MM.1S (cell line): ENCODE measurements around the gene PATJ.

Experiments used
- DNase-seq: peaks from one replicate; pipeline ENCODE4 v3.0.0-alpha.2; 2015
- H2AFZ ChIP-seq: fragments of 300-600 bp; sonication (generic); 2 replicates; pipeline ENCODE4 v1.6.0; 2016; ENCODE audit warnings: antibody characterized with exemption, low read length
- H3F3A ChIP-seq: fragments of 300-600 bp; sonication (generic); 2 replicates; pipeline ENCODE4 v1.6.1; 2016; ENCODE audit warnings: mild to moderate bottlenecking, antibody characterized with exemption, low read length, moderate library complexity, mixed read lengths; ENCODE audit not compliant: insufficient read depth
- H3K27ac ChIP-seq: fragments of 300-600 bp; sonication (generic); 2 replicates; pipeline ENCODE4 v1.5.1; 2016; ENCODE audit warnings: mild to moderate bottlenecking, low read length
- H3K27me3 ChIP-seq: fragments of 300-600 bp; sonication (generic); replicated peaks from 2 replicates; pipeline ENCODE4 v1.6.0; 2016; ENCODE audit warnings: low read length; ENCODE audit not compliant: insufficient read depth
- H3K36me3 ChIP-seq: fragments of 300-600 bp; sonication (generic); replicated peaks from 2 replicates; pipeline ENCODE4 v1.6.1; 2016; ENCODE audit warnings: mild to moderate bottlenecking, low read length, mixed read lengths; ENCODE audit not compliant: insufficient read depth
- H3K4me1 ChIP-seq: fragments of 300-600 bp; sonication (generic); 2 replicates; pipeline ENCODE4 v1.6.1; 2016; ENCODE audit warnings: low read length, mixed read lengths
- H3K4me2 ChIP-seq: fragments of 300-600 bp; sonication (generic); 2 replicates; pipeline ENCODE4 v1.6.0; 2016; ENCODE audit warnings: low read depth, low read length
- H3K4me3 ChIP-seq: fragments of 300-600 bp; sonication (generic); 2 replicates; pipeline ENCODE4 v1.5.1; 2016; ENCODE audit warnings: low read length, mixed read lengths
- H3K79me2 ChIP-seq: fragments of 300-600 bp; sonication (generic); 2 replicates; pipeline ENCODE4 v1.6.1; 2016; ENCODE audit warnings: mixed run types, low read length, mixed read lengths
- H3K9ac ChIP-seq: fragments of 300-600 bp; sonication (generic); 2 replicates; pipeline ENCODE4 v1.6.1; 2016; ENCODE audit warnings: low read length, mixed read lengths
- H3K9me2 ChIP-seq: fragments of 300-600 bp; sonication (generic); replicated peaks from 2 replicates; pipeline ENCODE4 v1.6.1; 2016; ENCODE audit warnings: mild to moderate bottlenecking, low read length, mixed read lengths; ENCODE audit not compliant: insufficient read depth
- H3K9me3 ChIP-seq: fragments of 300-600 bp; sonication (generic); replicated peaks from 2 replicates; pipeline ENCODE4 v1.6.1; 2016; ENCODE audit warnings: mild to moderate bottlenecking, low read length, mixed read lengths; ENCODE audit not compliant: insufficient read depth
- H4K20me1 ChIP-seq: fragments of 300-600 bp; sonication (generic); 2 replicates; pipeline ENCODE4 v1.6.1; 2016; ENCODE audit warnings: mild to moderate bottlenecking, low read length, moderate library complexity, mixed read lengths; ENCODE audit not compliant: insufficient read depth
- CTCF ChIP-seq: fragments of 300-600 bp; sonication (generic); IDR thresholded peaks from 2 replicates; pipeline ENCODE4 v1.5.1; 2016; ENCODE audit warnings: antibody characterized with exemption, low read length, mixed read lengths
- EZH2 ChIP-seq: fragments of 300-600 bp; sonication (generic); optimal IDR thresholded peaks from 2 replicates; pipeline ENCODE3; 2017; ENCODE audit warnings: low read depth, mild to moderate bottlenecking, antibody characterized with exemption, low read length, mixed read lengths
- EZH2phosphoT487 ChIP-seq: fragments of 300-600 bp; sonication (generic); IDR thresholded peaks from 2 replicates; pipeline ENCODE4 v1.6.1; 2018; ENCODE audit warnings: antibody characterized with exemption, low read length

The PATJ gene

GRCh38 chr1:62025154-62025553 lies 282.9 kb downstream of the PATJ start:
- Histone ChIP-seq H3K79me2 (no peaks in the 10 kb centered on the region), H3K9me3 (no peaks in the 10 kb centered on the region), H3K36me3 (no peaks in the 10 kb centered on the region), H3K27me3 (no peaks in the 10 kb centered on the region), H3K4me2 (no peak overlapping the region), H4K20me1 (no peaks in the 10 kb centered on the region), H3K4me1 (no peaks in the 10 kb centered on the region), H3K9ac (no peak overlapping the region), H3F3A (no peaks in the 10 kb centered on the region), H3K9me2 (no peaks in the 10 kb centered on the region), H3K4me3 (no peak overlapping the region), H2AFZ (no peak overlapping the region), H3K27ac (no peak overlapping the region)
- no peak for DNase-seq
- TF ChIP-seq EZH2 (no peak), EZH2phosphoT487 (no peak), CTCF (no peak)

GRCh38 chr1:62025892-62026291 lies 283.6 kb downstream of the PATJ start:
- Histone ChIP-seq H3K36me3 (no peaks in the 10 kb centered on the region), H3K79me2 (no peaks in the 10 kb centered on the region), H3K27ac (no peak overlapping the region), H3K4me3 (no peak overlapping the region), H2AFZ (no peak overlapping the region), H3K9me3 (no peaks in the 10 kb centered on the region), H3F3A (no peaks in the 10 kb centered on the region), H3K4me1 (no peaks in the 10 kb centered on the region), H3K4me2 (no peak overlapping the region), H4K20me1 (no peaks in the 10 kb centered on the region), H3K27me3 (no peaks in the 10 kb centered on the region), H3K9me2 (no peaks in the 10 kb centered on the region), H3K9ac (no peak overlapping the region)
- TF ChIP-seq CTCF (no peak), EZH2 (no peak)
- DNase-seq = no peak

GRCh38 chr1:62029704-62030103 lies 287.4 kb downstream of the PATJ start:
- TF ChIP-seq CTCF = no peak
- TF ChIP-seq EZH2 = no peak
- no peak overlapping the region for H3K9ac ChIP-seq
- H3K27me3 ChIP-seq = no peaks in the 10 kb centered on the region
- no peak overlapping the region for H3K4me2 ChIP-seq
- H3K4me3 ChIP-seq = no peak overlapping the region
- no peak overlapping the region for H2AFZ ChIP-seq
- no peaks in the 10 kb centered on the region for H3K79me2 ChIP-seq
- no peak for DNase-seq
- no peaks in the 10 kb centered on the region for H3K9me2 ChIP-seq
- no peaks in the 10 kb centered on the region for H3K36me3 ChIP-seq
- no peaks in the 10 kb centered on the region for H3F3A ChIP-seq
- H3K9me3 ChIP-seq = no peaks in the 10 kb centered on the region
- no peaks in the 10 kb centered on the region for H4K20me1 ChIP-seq
- H3K4me1 ChIP-seq = no peaks in the 10 kb centered on the region
- H3K27ac ChIP-seq = no peak overlapping the region

GRCh38 chr1:62034790-62035189 lies 292.5 kb downstream of the PATJ start:
- DNase-seq = no peak
- no peak overlapping the region for H3K4me3 ChIP-seq
- no peak overlapping the region for H2AFZ ChIP-seq
- H3K36me3 ChIP-seq = no peaks in the 10 kb centered on the region
- no peak for TF ChIP-seq EZH2
- TF ChIP-seq EZH2phosphoT487 = no peak
- TF ChIP-seq CTCF = no peak
- H3K27ac ChIP-seq = no peak overlapping the region
- H3K9me3 ChIP-seq = no peaks in the 10 kb centered on the region
- H3K79me2 ChIP-seq = no peaks in the 10 kb centered on the region
- no peaks in the 10 kb centered on the region for H3K9me2 ChIP-seq
- H3K4me1 ChIP-seq = no peaks in the 10 kb centered on the region
- no peaks in the 10 kb centered on the region for H4K20me1 ChIP-seq
- no peaks in the 10 kb centered on the region for H3K27me3 ChIP-seq
- no peak overlapping the region for H3K9ac ChIP-seq
- no peak overlapping the region for H3K4me2 ChIP-seq
- no peaks in the 10 kb centered on the region for H3F3A ChIP-seq
